Small intestine (tissue), 7 donors: ENCODE measurements around the gene NRXN3. TPM values are rescaled to one million over a fixed set of nuclear protein-coding genes. Genes with fewer than 3 reads are reported as not detected.

Source experiments
- DNase-seq, 2 donors: peaks; one replicate each; pipeline versions ENCODE4 v3.0.0 to v3.0.0-alpha.2; 2013
- FAIRE-seq: peaks from 2 replicates; lab custom pipeline; 2012; peaks lifted over from hg19 to GRCh38; lab: Jason Lieb, UNC
- H3K27ac ChIP-seq, 3 donors: one replicate each; pipeline ENCODE4 v1.5.1; 2013; ENCODE audit warnings: low read length in 2 of 3, mild to moderate bottlenecking in 2 of 3, control low read depth in 1 of 3, inconsistent platforms in 1 of 3, low read depth in 1 of 3, moderate library complexity in 1 of 3
- H3K27me3 ChIP-seq, 3 donors: one replicate each; pipeline ENCODE4 v1.6.1; 2013; ENCODE audit warnings: low read length in 3 of 3, inconsistent platforms in 1 of 3; ENCODE audit not compliant: control insufficient read depth in 3 of 3, insufficient read depth in 3 of 3
- H3K36me3 ChIP-seq, 3 donors: one replicate each; pipeline ENCODE4 v1.6.1; 2013; ENCODE audit warnings: low read length in 3 of 3, inconsistent platforms in 1 of 3, low read depth in 1 of 3, mild to moderate bottlenecking in 1 of 3, moderate library complexity in 1 of 3; ENCODE audit not compliant: control insufficient read depth in 3 of 3, insufficient read depth in 2 of 3
- H3K4me1 ChIP-seq, 3 donors: one replicate each; pipeline ENCODE4 v1.6.1; 2013; ENCODE audit warnings: low read length in 2 of 3, inconsistent platforms in 1 of 3, low read depth in 1 of 3, mild to moderate bottlenecking in 1 of 3, moderate library complexity in 1 of 3; ENCODE audit not compliant: control insufficient read depth in 3 of 3, insufficient read depth in 2 of 3
- H3K4me3 ChIP-seq, 3 donors: one replicate each; pipeline ENCODE4 v1.5.1; 2013; ENCODE audit warnings: low read length in 3 of 3, control low read depth in 1 of 3, inconsistent platforms in 1 of 3, low read depth in 1 of 3, mild to moderate bottlenecking in 1 of 3, moderate library complexity in 1 of 3
- H3K9me3 ChIP-seq, 2 donors: one replicate each; pipeline ENCODE4 v1.6.1; 2013; ENCODE audit warnings: low read depth in 1 of 2, low read length in 1 of 2; ENCODE audit not compliant: control insufficient read depth in 2 of 2, insufficient read depth in 1 of 2
- WGBS, 3 donors: extraction: QIAGEN DNeasy Blood & Tissue Kit; methylation state at CpG; one replicate each; pipeline ENCODE4 v1.1.7; 2013; 5-methylcytosine and 5-hydroxymethylcytosine counted together
- polyA plus RNA-seq, 4 donors: library from polyadenylated mRNA; stranded (reverse) in 3 of 4; unstranded in 1 of 4; fragments of 200-250 nt in 3 of 4; fragments of 120-200 nt in 1 of 4; gene quantifications; one replicate each; pipeline versions ENCODE4 v1.2.1 to v1.2.3, GENCODE V29; 2013
- donor health status: healthy with polysubstance abuse.
- donor health status: control.
- donor health status: control.
- donor health status: Bipolar disorder and iron deficiency.
- donor health status: healthy.

NRXN3 gene
- polyA plus RNA-seq, 4 donors: 2.3 TPM; not detected in 2

- Histone ChIP-seq H3K27me3 (no peaks in the 10 kb centered on the region), H3K27ac (no peak overlapping the region), H3K4me1 (no peaks in the 10 kb centered on the region), H3K4me3 (no peak overlapping the region), H3K36me3 (no peaks in the 10 kb centered on the region), H3K9me3 (no peaks in the 10 kb centered on the region)
- 81 to 91% (median 84%) methylated on average over 2 of the region's 2 CpGs for WGBS, 3 donors
- FAIRE-seq (no peak), DNase-seq (no peak)
Measured at GRCh38 chr14:79514700-79515099, 1344.5 kb downstream of the NRXN3 start.

- Histone ChIP-seq H3K27ac (no peak overlapping the region), H3K36me3 (no peaks in the 10 kb centered on the region), H3K27me3 (no peaks in the 10 kb centered on the region), H3K9me3 (no peaks in the 10 kb centered on the region), H3K4me3 (no peak overlapping the region), H3K4me1 (no peaks in the 10 kb centered on the region)
- DNase-seq: no peak
- WGBS, 3 donors: 69 to 81% (median 76%) methylated on average over 3 of the region's 3 CpGs
- no peak for FAIRE-seq
Measured at GRCh38 chr14:79515158-79515557, 1345.0 kb downstream of the NRXN3 start.

- H3K36me3 ChIP-seq: no peaks in the 10 kb centered on the region
- FAIRE-seq: no peak
- 75 to 96% (median 91%) methylated on average over 2 of the region's 2 CpGs for WGBS, 3 donors
- H3K9me3 ChIP-seq: no peaks in the 10 kb centered on the region
- H3K4me3 ChIP-seq: no peak overlapping the region
- H3K27ac ChIP-seq: no peak overlapping the region
- H3K27me3 ChIP-seq: no peaks in the 10 kb centered on the region
- no peaks in the 10 kb centered on the region for H3K4me1 ChIP-seq
- DNase-seq: no peak
Measured at GRCh38 chr14:79516009-79516408, 1345.8 kb downstream of the NRXN3 start.

DNA sequence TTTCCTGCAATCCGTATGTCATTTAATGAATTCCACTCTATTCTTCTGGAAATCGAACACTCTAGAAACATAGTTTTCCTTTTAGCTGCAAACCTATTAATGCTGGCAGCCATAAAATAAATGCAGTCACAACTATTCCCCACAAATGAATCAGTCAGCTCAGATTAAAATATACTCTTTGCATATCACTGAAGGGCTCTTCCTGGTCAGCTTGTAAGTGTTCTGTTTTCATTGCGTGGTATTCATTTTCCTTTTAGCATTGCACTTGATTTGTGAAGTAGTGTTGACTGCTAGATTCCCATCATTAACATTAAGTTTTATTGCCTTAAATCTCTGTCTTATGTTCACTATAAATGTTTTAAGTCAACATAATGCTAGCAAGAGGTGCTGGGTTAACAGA, 1355.2 kb downstream of the NRXN3 start:
- H3K4me1 ChIP-seq: no peaks in the 10 kb centered on the region
- FAIRE-seq: no peak
- DNase-seq: no peak
- 90 to 94% (median 92%) methylated on average over 3 of the region's 3 CpGs for WGBS, 3 donors
- no peaks in the 10 kb centered on the region for H3K9me3 ChIP-seq
- no peaks in the 10 kb centered on the region for H3K27me3 ChIP-seq
- H3K36me3 ChIP-seq: no peaks in the 10 kb centered on the region
- no peak overlapping the region for H3K27ac ChIP-seq
- H3K4me3 ChIP-seq: no peak overlapping the region

DNA sequence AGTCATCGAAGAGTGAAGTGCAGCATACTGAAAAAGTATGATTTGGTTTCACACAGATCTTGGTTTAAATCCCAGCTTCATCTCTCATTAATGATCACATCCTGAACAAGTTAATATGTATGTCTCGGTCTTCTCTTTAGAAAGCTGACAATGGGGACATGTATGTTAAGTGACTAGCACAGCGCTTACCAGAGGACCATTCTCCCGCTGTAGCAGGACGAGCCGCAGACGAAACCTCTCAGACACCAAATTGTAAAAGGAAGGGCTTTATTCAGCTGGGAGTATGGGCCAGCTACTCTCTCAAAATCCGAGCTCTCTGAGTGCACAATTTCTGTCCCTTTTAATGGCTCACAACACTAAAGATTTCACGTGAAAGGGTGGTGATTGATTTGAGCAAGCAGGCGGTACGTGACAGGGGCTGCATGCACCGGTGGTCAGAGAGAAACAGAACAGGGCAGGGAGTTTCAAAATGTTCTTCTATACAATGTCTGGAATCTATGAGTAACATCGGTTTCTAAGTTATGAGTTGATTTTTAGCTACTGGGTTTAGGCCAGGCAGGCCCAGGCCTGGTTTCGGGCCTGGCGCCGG, 1358.7 kb downstream of the NRXN3 start:
- H3K27ac ChIP-seq: no peak overlapping the region
- FAIRE-seq (no peak), DNase-seq (no peak)
- WGBS, 3 donors: 81 to 92% (median 90%) methylated on average over 16 of the region's 16 CpGs
- H3K36me3 ChIP-seq: no peaks in the 10 kb centered on the region
- H3K9me3 ChIP-seq: no peaks in the 10 kb centered on the region
- H3K4me3 ChIP-seq: no peak overlapping the region
- no peaks in the 10 kb centered on the region for H3K4me1 ChIP-seq
- no peaks in the 10 kb centered on the region for H3K27me3 ChIP-seq

DNA sequence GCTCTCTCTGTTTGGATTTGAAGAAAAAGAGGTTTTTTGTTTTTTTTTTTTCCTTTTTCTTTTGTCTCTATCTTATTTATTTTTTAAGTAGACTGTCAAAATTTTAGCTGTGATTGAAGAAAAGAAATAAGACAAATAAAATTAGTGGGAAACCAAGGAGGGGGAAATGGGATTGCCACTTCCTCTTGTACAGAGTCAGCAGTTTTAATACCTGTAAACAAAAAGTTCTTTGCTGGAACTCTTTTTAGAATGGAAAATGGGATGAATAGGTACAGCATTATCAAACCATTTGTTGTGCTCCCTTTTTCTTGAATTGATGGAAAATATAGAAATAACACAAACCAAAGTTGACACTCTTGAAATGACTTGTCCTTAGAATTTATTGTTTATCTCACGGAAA, 1360.4 kb downstream of the NRXN3 start:
- FAIRE-seq (no peak), DNase-seq (no peak)
- WGBS, 3 donors: 86 to 95% (median 94%) methylated on average over 1 of the region's 1 CpG

GRCh38 chr14:79534703-79535353, 1364.7 kb downstream of the NRXN3 start:
- no peak overlapping the region for H3K4me3 ChIP-seq
- H3K36me3 ChIP-seq: no peaks in the 10 kb centered on the region
- 26 to 50% (median 35%) methylated on average over 8 of the region's 8 CpGs for WGBS, 3 donors
- H3K9me3 ChIP-seq: no peaks in the 10 kb centered on the region
- no peaks in the 10 kb centered on the region for H3K27me3 ChIP-seq
- DNase-seq (no peak), FAIRE-seq (no peak)
- no peak overlapping the region for H3K27ac ChIP-seq
- H3K4me1 ChIP-seq: no peaks in the 10 kb centered on the region

More for the DNA sequence above, 1360.4 kb downstream of the NRXN3 start:
- Histone ChIP-seq H3K27me3 (no peaks in the 10 kb centered on the region), H3K27ac (no peak overlapping the region), H3K36me3 (no peaks in the 10 kb centered on the region), H3K4me3 (no peak overlapping the region), H3K4me1 (no peaks in the 10 kb centered on the region), H3K9me3 (no peaks in the 10 kb centered on the region)

DNA sequence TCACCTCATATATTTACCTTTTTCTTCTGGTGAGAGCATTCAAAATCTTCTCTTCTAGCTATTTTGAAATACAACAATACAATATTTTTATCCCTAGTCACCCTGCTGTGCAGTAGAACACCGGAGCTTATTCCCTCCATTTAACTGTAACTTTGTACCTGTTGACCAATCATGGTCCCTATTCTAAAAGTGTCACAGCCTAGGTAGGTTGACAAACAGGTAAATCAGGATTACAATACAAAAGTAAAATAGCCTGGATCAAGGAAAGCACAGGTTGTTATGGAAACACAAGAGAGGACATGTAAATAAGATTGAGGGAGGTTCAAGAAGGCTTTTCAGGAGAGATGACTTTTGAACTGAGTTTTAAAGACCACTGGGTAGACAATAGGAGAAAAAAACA, 1370.2 kb downstream of the NRXN3 start:
- Histone ChIP-seq H3K27me3 (no peaks in the 10 kb centered on the region), H3K27ac (no peak overlapping the region), H3K4me3 (no peak overlapping the region), H3K4me1 (no peaks in the 10 kb centered on the region), H3K36me3 (no peaks in the 10 kb centered on the region), H3K9me3 (no peaks in the 10 kb centered on the region)
- no peak for DNase-seq
- no peak for FAIRE-seq
- WGBS, 3 donors: 59 to 80% (median 63%) methylated on average over 1 of the region's 1 CpG

DNA sequence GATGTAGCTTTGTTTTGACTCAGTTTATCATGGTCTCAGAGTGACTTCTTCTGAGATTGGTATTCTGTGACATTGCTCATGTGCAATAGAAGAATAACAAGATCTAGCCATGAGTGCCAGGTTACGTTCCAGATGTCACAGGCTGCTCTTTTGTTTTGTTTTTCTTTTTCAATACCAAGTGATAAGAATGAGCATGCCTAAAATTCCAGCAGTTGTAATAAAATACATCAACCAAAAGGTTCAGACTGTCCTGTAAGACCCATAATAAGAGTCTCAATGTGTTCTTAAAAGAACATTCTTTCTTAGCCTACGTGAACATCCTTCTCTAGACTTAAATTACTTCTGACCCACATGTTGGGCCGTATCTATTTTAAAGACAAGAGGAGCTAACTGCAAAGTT, 1371.9 kb downstream of the NRXN3 start:
- FAIRE-seq (no peak), DNase-seq (no peak)
- WGBS, 3 donors: 69 to 70% (median 70%) methylated on average over 3 of the region's 3 CpGs
- H3K4me3 ChIP-seq: no peak overlapping the region
- H3K36me3 ChIP-seq: no peaks in the 10 kb centered on the region
- H3K27ac ChIP-seq: no peak overlapping the region
- no peaks in the 10 kb centered on the region for H3K9me3 ChIP-seq
- H3K27me3 ChIP-seq: no peaks in the 10 kb centered on the region
- H3K4me1 ChIP-seq: no peaks in the 10 kb centered on the region
